Stimulated activated naive CD8-positive, alpha-beta T cell treated with anti-CD3 and anti-CD28 coated beads, Interleukin-15, amount 100 ng/mL, for 72 hours (primary cell): ENCODE measurements around the gene TPP2.

Source experiments
- ATAC-seq: fragments of 150-1000 bp; cut with Tn5 transposase; 2 replicates; pipeline ENCODE4 v1.10.0; 2021; ENCODE audit warnings: mild to moderate bottlenecking, moderate library complexity
- DNase-seq, 2 donors: peaks; one replicate each; pipeline ENCODE4 v3.0.0; 2021 to 2022
- H3K27ac Mint-ChIP-seq, 2 donors: one replicate each; pipeline ENCODE4 v1.8.0; 2022; ENCODE audit warnings: mild to moderate bottlenecking in 2 of 2, mixed read lengths in 2 of 2, moderate library complexity in 2 of 2
- H3K27me3 Mint-ChIP-seq: one replicate; pipeline ENCODE4 v1.8.0; 2022; ENCODE audit warnings: mixed read lengths
- H3K4me1 Mint-ChIP-seq: one replicate; pipeline ENCODE4 v1.8.0; 2022; ENCODE audit warnings: mild to moderate bottlenecking, mixed read lengths
- H3K4me3 Mint-ChIP-seq, 2 donors: one replicate each; pipeline ENCODE4 v1.8.0; 2022; ENCODE audit warnings: mild to moderate bottlenecking in 2 of 2, mixed read lengths in 2 of 2, moderate library complexity in 1 of 2
- H3K9me3 Mint-ChIP-seq, 2 donors: one replicate each; pipeline ENCODE4 v1.8.0; 2022; ENCODE audit warnings: mixed read lengths in 2 of 2

The TPP2 gene

DNA sequence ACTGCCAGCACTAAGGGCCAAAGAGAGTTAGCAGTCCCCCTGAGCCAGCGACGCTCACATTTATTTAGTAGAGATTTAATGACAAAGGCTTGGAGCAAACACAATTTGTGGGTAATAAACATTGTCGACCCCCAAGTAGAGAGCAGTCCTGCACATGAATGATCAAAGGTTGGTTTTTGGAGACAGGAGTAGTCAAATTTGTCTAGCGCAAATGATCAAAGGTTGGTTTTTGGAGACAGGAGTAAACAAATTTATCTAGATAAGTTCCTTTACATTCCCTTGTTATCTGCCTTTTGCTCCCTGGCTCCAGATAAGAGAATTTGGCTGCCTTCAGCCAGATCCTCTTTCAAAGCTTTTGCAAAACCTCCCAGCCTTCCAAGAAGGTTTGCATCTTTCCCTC lies 71.1 kb downstream of the TPP2 start:
- H3K27me3 Mint-ChIP-seq, result no peaks in the 10 kb centered on the region
- DNase-seq (no peak), ATAC-seq (no peak)
- peaks cover 5 to 20% of the 10 kb centered on the region in 2 donors for H3K9me3 Mint-ChIP-seq
- H3K27ac Mint-ChIP-seq, result no peak overlapping the region
- H3K4me1 Mint-ChIP-seq, result no peaks in the 10 kb centered on the region
- H3K4me3 Mint-ChIP-seq, result no peak overlapping the region

DNA sequence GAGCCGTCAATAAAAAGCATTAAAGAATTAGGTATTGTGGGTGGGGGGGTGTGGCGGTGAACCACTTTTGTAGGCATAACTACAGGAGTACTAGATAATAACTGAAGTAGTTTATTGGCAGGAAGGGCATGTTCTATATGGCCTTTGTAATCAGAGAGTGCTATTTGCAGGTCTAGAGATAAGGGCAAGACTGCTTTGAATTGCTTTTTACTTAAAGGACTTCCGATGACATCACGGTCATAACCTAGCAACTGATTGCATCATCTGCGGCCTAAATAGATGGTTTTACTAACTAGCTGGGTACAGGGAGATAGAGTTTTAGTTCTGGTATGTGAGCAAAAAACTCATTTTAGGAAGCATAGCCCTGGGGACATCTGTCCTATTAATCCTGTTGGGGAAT lies 73.3 kb downstream of the TPP2 start:
- H3K4me1 Mint-ChIP-seq, result no peaks in the 10 kb centered on the region
- ATAC-seq, result no peak
- no peak for DNase-seq
- H3K9me3 Mint-ChIP-seq, result peaks cover 5 to 20% of the 10 kb centered on the region in 2 donors
- H3K4me3 Mint-ChIP-seq, result no peak overlapping the region
- no peak overlapping the region for H3K27ac Mint-ChIP-seq
- no peaks in the 10 kb centered on the region for H3K27me3 Mint-ChIP-seq

DNA sequence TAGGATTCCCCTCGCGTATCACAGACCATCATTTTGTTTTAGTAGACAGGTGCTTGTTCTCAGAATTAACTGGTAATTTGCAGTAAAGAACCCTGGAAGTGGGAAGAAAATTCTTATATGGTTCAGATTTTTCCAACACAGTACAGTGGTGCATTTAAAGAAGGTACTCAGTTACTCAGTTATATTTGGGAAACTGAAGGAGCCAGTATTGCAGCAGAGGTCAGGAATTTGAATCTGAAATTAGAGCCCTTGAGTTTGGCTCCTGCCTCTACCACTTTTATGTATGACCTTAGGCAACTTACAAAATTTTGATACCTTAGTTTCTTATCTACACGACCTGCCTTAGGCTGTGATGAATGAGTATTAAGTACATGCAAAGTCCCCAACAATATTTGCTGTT lies 78.3 kb downstream of the TPP2 start:
- Mint-ChIP-seq H3K9me3 (no peaks in the 10 kb centered on the region), H3K4me1 (peaks cover under 1% of the 10 kb centered on the region), H3K27me3 (no peaks in the 10 kb centered on the region), H3K27ac (no peak overlapping the region), H3K4me3 (no peak overlapping the region)
- ATAC-seq, result no peak
- no peak for DNase-seq

DNA sequence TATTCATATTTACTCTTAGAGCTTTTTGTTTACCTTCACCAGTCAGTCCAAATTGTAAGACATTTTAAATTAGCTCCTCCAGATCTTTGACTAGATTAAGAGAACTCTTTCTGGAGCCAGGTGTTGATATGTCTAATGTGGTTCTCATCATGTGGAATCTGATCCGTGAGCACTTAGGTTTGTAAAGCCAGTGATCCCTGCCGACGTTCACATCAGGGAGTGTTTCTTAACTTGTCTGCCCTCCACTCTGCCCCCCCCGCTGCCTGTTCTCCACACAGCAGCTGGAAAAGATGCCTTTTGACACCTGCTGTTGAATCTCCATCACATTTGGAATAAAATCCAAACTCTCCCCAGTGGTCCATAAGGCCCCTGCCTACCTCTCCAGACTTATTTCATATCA lies 80.3 kb downstream of the TPP2 start:
- H3K27me3 Mint-ChIP-seq, result no peaks in the 10 kb centered on the region
- H3K9me3 Mint-ChIP-seq, result no peaks in the 10 kb centered on the region
- no peak overlapping the region for H3K4me3 Mint-ChIP-seq
- peaks cover 13% of the 10 kb centered on the region for H3K4me1 Mint-ChIP-seq
- no peak for ATAC-seq
- peak overlapping the region in 1 of 2 donors; percentile 0 for H3K27ac Mint-ChIP-seq
- no peak for DNase-seq

DNA sequence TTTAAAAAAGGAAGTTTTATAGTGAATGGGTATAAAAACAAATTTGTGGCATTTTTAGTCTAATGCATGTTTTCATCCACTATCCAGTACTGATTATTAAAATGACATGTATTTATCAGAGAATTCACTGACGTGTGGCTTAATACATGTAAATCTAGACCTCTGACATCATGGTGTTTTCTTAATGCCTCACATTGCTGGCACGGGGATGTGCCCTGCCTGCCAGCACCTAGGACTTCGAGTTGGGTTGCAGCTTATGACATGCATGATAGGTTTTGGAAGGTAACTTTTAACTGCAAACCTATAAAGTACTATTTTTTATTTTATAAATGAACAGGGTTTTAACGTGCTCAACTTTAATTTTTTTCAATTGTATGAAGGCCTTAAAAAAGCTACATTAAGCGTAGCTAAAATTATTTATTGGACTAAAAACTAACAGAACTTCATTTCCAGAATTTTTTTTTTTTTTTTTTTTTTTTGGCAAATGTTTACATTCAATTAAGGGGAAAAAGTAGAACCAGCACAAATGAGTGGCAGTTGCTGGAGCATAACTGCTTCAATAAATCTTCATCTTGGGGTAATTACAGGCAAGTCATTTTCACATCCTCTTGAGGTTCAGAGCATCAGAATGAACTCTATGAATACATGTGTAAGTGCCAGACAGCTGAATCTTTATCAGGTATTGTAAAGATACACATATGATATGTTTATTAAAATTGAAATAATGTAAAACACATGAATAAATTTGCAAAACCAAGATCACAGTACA lies 81.7 kb downstream of the TPP2 start:
- ATAC-seq (no peak), DNase-seq (no peak)
- H3K4me3 Mint-ChIP-seq, result no peak overlapping the region
- peaks cover 17% of the 10 kb centered on the region for H3K4me1 Mint-ChIP-seq
- no peaks in the 10 kb centered on the region for H3K27me3 Mint-ChIP-seq
- H3K9me3 Mint-ChIP-seq, result no peaks in the 10 kb centered on the region
- no peak overlapping the region for H3K27ac Mint-ChIP-seq

DNA sequence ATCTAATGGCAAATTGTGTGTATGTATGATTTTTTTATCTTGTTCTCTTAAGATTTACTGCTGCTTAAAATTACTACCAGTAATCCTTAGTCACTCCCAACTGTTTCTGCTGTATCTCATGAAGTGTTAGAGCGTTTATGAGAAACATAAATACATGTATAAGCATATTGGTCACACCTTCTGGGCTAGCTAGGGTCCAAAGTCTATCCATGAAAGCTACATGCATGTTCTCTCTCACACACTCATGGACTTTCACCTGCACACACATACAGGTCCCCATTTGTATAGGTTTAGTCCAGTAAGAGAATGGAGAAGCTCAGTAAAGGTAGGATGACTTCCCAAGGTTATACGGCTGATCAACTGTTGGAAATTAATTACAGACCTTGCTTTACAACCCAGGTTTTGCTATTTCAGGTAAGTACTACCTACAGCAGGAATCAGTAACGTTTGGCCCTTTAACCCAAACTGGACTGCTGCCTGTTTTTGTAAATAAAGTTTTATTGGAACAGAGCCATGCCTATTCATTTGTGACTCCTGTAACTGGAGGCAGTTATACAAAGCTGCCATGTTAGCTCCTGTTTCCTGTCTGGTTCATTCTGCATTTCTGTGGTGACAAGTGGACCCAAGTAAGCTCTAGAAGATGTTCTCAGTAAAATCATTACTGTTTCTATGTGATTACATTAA lies 82.8 kb downstream of the TPP2 start:
- Mint-ChIP-seq H3K4me3 (no peak overlapping the region), H3K27ac (no peak overlapping the region), H3K27me3 (no peaks in the 10 kb centered on the region), H3K9me3 (no peaks in the 10 kb centered on the region), H3K4me1 (peaks cover 17% of the 10 kb centered on the region)
- ATAC-seq (no peak), DNase-seq (no peak)

DNA sequence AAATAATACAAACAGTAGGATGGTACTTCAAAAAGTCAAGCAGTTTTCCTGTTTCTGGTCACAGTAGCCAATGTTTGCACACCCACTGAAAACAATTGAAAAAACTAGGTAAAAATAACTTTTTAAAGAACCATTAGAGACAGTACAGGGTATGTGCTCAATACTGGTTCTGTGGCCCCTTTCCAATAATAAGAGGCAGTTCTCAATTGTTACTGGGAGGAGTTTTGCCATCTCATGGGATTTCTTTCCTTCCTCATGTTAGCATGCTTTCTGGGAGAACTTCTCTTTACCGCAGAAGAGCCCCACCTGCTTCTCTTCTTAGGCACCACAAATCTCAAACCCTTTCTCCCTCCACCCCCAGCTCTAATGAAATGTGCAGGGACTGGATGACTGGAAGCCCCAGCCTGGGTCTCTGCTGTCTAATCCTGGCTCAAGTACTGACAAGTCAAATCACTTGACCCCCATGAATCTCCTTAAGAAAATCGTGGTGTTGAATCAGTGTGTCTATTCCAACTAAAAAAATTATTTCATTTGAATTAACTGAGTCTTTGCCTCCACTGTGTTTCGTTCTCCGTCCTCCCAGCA lies 83.4 kb downstream of the TPP2 start:
- Mint-ChIP-seq H3K27ac (peak overlapping the region in 1 of 2 donors; percentile 19), H3K9me3 (no peaks in the 10 kb centered on the region), H3K4me1 (peaks cover 17% of the 10 kb centered on the region), H3K27me3 (no peaks in the 10 kb centered on the region), H3K4me3 (no peak overlapping the region)
- no peak for ATAC-seq
- DNase-seq, result no peak

DNA sequence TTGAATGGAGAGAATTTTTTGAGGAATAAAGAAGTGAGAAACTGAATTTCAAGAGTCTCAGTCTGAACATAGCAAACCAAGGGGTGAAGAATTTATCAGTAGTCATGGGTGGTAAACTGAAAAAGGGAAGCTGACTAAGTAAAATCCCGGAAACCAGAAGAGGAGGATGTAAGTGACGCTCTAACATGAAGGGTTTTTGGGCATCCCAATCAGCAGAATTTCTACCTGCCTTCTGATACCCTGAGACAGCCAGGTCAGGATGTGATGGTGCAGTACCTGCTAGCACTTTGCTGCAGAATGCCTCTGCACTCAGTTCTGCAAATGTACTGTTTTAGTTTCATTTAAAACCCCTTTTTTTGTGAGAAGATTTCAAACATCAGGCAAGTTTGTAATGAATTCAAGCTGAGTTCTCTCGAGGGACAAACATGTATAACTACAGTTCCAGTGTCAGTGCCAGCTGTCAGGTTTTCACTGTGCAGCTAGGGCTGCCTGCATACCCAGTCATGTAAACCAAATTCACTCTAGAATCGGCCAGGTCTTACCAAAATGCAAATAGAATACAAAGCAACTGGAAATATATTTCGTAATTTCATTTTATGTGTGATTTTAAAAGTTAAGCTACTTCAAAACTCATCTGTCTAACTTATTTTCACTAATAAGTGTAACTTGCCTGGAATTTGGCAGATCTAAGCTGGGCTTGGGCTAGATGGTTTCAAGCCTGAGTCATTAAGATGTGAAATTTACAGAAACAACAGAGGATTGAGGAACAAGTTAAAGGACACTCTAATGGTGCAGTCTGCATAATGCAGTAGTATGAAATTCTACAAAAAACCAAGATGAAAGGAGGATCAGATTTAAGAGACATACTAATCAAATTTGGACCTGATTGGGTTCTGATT lies 84.3 kb downstream of the TPP2 start:
- no peak for DNase-seq
- Mint-ChIP-seq H3K4me1 (peaks cover 21% of the 10 kb centered on the region), H3K27ac (peak overlapping the region in 1 of 2 donors; percentile 22), H3K9me3 (no peaks in the 10 kb centered on the region), H3K4me3 (no peak overlapping the region), H3K27me3 (no peaks in the 10 kb centered on the region)
- ATAC-seq, result peak; percentile 69

DNA sequence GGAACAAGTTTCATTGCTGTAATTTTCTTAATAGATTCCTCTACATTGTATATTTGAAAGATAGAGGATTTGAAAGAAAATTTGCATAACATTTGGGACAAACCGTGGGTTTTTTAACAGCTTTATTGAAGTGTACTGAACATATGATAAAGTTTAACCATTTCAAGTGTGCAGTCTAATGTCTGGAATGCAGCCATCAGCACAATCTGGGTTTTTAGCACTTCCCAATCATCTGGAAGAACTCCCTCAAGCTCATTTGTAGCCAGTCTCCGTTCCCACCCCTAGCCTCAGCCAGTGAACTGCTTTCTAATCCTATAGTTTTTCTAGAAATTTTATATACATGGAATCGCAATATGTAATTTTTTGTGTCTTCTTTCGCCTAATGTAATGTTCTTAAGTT lies 85.4 kb downstream of the TPP2 start:
- Mint-ChIP-seq H3K27me3 (no peaks in the 10 kb centered on the region), H3K9me3 (no peaks in the 10 kb centered on the region), H3K27ac (no peak overlapping the region), H3K4me3 (no peak overlapping the region), H3K4me1 (peaks cover 26% of the 10 kb centered on the region)
- DNase-seq (no peak), ATAC-seq (no peak)

DNA sequence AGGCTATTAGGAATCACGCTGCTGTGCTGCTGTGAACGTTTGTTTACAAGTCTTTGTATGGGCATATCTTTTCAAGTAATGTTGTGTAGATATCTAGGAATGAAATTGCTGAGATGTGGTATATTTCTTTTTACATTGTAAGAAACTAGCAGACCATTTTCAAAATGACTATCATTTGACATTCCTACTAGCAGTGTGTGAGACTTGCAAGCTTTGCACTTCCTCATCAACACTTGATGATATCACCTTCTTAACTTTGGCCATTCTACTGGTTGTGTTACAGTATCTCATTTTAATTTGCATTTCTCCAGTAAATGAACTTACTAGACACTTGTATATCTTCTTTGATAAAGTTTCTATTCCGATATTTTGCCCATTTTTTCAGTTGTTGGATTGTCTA lies 85.9 kb downstream of the TPP2 start:
- H3K9me3 Mint-ChIP-seq, result no peaks in the 10 kb centered on the region
- H3K4me1 Mint-ChIP-seq, result peaks cover 27% of the 10 kb centered on the region
- DNase-seq (no peak), ATAC-seq (no peak)
- no peak overlapping the region for H3K27ac Mint-ChIP-seq
- H3K4me3 Mint-ChIP-seq, result no peak overlapping the region
- H3K27me3 Mint-ChIP-seq, result no peaks in the 10 kb centered on the region

DNA sequence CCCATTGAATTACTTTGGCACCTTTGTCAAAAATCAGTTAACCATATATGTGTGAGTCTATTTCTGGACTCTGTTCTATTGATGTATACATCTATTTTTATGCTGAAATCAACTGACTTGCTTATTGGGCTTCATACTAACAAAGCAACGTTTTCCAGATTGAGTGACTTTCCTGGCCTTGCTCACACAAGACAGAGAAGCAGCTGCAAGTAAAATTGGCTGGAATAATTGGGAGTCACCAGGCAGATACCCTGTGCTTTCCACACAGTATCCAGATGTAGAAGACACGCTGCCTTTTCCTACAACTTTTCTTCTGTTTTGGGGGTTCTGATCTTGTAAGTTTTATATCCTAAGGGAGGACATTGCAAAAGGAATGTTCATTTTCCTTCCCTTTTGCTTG lies 86.9 kb downstream of the TPP2 start:
- Mint-ChIP-seq H3K4me3 (no peak overlapping the region), H3K9me3 (no peaks in the 10 kb centered on the region), H3K4me1 (peaks cover 34% of the 10 kb centered on the region), H3K27me3 (no peaks in the 10 kb centered on the region), H3K27ac (no peak overlapping the region)
- ATAC-seq (no peak), DNase-seq (no peak)

DNA sequence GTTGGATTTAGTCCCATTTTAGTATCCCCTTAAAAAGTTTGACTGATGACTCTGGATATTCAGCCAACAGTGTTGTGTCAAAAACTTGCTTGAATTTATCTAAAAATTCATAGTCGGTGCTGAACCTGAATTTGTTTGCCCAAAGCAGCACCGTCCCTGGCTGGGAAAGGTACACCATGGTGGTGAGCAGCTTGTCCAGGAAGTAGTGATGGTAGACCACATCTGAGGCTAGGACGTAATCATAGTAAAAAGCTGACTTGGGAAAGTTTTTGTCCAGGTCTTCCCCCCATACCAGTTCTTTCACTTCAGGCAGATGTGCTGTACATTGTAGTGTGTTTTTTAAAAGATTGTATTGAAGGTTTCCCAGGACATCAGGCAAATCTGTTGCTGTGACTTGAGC lies 89.2 kb downstream of the TPP2 start:
- Mint-ChIP-seq H3K4me1 (peaks cover 25% of the 10 kb centered on the region), H3K27ac (no peak overlapping the region), H3K9me3 (no peaks in the 10 kb centered on the region), H3K27me3 (no peaks in the 10 kb centered on the region), H3K4me3 (no peak overlapping the region)
- ATAC-seq, result peak; percentile 77
- DNase-seq, result no peak

DNA sequence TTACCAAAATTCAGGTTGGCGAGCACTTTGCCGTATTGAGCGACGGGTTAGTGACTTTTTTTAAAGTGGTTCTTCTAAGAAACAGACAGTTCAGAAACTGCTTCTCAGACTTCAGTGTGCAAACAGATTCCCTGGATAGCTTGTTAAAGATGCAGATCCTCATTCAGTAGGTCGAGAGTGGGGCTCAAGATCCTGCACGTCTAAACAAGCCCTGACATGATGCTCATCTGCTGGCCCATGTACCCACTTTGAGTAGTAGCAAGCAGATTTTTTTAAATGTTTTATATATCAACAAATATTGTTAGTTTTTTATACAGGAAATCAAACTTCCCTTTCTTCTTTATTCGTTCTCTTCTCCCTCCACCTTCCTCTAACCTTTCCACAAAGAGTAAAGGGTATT lies 90.7 kb downstream of the TPP2 start:
- no peak overlapping the region for H3K27ac Mint-ChIP-seq
- H3K9me3 Mint-ChIP-seq, result no peaks in the 10 kb centered on the region
- H3K4me3 Mint-ChIP-seq, result no peak overlapping the region
- H3K4me1 Mint-ChIP-seq, result peaks cover 19% of the 10 kb centered on the region
- H3K27me3 Mint-ChIP-seq, result no peaks in the 10 kb centered on the region
- no peak for DNase-seq
- ATAC-seq, result no peak

DNA sequence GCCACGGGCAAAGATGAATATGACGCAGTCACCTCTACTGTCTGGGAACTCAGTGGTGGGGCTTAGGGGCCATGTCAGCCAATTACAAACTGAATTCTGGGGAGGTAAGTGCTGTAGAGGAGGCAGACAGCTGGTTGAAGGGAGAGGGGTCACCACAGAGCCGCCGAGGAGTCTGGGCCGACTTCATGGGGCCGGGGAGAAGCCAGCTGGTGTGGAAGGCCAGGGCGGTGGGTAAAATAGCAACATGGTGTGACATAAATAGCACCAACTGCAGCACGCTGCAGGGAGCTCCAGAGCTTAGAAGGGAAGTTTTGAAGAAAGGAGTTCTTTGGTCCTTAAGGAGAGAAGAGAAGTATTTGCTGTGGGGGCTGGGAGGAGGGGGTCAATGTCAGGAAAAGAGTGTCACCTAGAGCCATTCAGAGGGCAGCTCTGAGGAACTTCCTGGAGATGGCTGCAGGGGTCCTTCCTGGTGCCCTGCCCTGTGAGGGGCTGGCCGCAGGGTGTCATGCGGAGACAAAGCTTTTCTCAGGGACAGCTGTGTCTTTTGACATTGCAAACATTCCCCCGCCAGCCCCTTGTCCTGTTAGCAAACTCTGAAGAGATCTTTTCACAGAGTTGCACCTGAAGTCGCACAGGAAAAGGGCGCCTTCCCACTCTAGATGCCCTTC lies 91.7 kb downstream of the TPP2 start:
- Mint-ChIP-seq H3K4me3 (no peak overlapping the region), H3K4me1 (peaks cover 17% of the 10 kb centered on the region), H3K27ac (peak overlapping the region in 1 of 2 donors; percentile 13), H3K9me3 (no peaks in the 10 kb centered on the region), H3K27me3 (no peaks in the 10 kb centered on the region)
- no peak for DNase-seq
- ATAC-seq, result no peak

DNA sequence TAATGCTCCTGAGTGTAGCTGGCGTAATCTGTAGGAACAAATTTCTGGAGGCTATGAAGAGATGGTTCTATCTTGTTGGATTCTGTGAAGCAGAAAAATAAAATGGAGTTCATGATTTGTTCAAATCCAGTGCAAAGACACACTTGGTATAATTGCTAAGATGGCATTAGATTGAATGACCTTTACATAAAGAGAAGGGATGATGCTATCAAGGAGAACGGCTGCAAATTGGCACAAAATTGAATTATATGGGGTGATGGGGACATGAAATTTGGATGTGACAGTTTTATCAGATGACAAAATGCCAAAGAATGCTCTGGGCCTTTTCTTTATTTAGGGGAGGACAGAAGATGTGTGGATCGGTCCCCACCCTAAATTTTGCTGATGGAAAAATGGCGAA lies 94.1 kb downstream of the TPP2 start:
- H3K4me3 Mint-ChIP-seq, result no peak overlapping the region
- no peak overlapping the region for H3K27ac Mint-ChIP-seq
- ATAC-seq (no peak), DNase-seq (no peak)
- H3K4me1 Mint-ChIP-seq, result peaks cover 15% of the 10 kb centered on the region
- peaks cover 12% of the 10 kb centered on the region for H3K27me3 Mint-ChIP-seq
- no peaks in the 10 kb centered on the region for H3K9me3 Mint-ChIP-seq
